Stomach (tissue), 9 donors: ENCODE results near the gene MAP3K7CL. TPM values are rescaled to one million over a fixed set of nuclear protein-coding genes. Genes with fewer than 3 reads are reported as not detected.

ENCODE experiments used
- DNase-seq, 2 donors: peaks; one replicate each; pipeline versions ENCODE4 v3.0.0 to v3.0.0-alpha.2; 2013 to 2019
- H3K27ac ChIP-seq, 5 donors: fragments of 200-600 bp in 4 of 5; sonication (generic) in 4 of 5; one replicate each; pipeline ENCODE4 v1.5.1; 2013 to 2019; ENCODE audit warnings: mild to moderate bottlenecking in 1 of 5, moderate library complexity in 1 of 5
- H3K27me3 ChIP-seq, 3 donors: fragments of 200-600 bp; sonication (generic); one replicate each; pipeline ENCODE4 v1.5.1; 2017 to 2019; ENCODE audit warnings: mixed run types in 1 of 3
- H3K36me3 ChIP-seq, 4 donors: fragments of 200-600 bp; sonication (generic); 1 replicate in 3 of 4; 2 replicates in 1 of 4; pipeline ENCODE4 v1.5.1; 2016 to 2019
- H3K4me1 ChIP-seq, 4 donors: fragments of 200-600 bp; sonication (generic); one replicate each; pipeline ENCODE4 v1.5.1; 2016 to 2019
- H3K4me3 ChIP-seq, 4 donors: fragments of 200-600 bp; sonication (generic) in 3 of 4; one replicate each; pipeline ENCODE4 v1.5.1; 2016 to 2019; ENCODE audit warnings: mild to moderate bottlenecking in 1 of 4
- H3K9me3 ChIP-seq, 4 donors: fragments of 200-600 bp; sonication (generic); one replicate each; pipeline ENCODE4 v1.5.1; 2016 to 2019
- CTCF ChIP-seq, 7 experiments: fragments of 450-650 bp in 4 of 7; fragments of 200-600 bp in 3 of 7; sonication (generic) in 3 of 7; IDR thresholded peaks; one replicate each; pipeline ENCODE4 v1.5.1; 2016 to 2019; ENCODE audit warnings: antibody characterized with exemption in 7 of 7, control low read depth in 2 of 7, mild to moderate bottlenecking in 1 of 7
- EP300 ChIP-seq: sonication (generic); formaldehyde crosslinking; IDR thresholded peaks from one replicate; pipeline ENCODE4 v1.6.1; 2017; ENCODE audit warnings: antibody characterized with exemption
- POLR2A ChIP-seq, 4 donors: fragments of 450-650 bp; IDR thresholded peaks; one replicate each; pipeline ENCODE4 v1.6.1; 2016; ENCODE audit warnings: antibody characterized with exemption in 4 of 4, control low read depth in 2 of 4, mild to moderate bottlenecking in 1 of 4, moderate library complexity in 1 of 4
- POLR2AphosphoS5 ChIP-seq, 3 donors: sonication (generic); formaldehyde crosslinking; IDR thresholded peaks; one replicate each; pipeline ENCODE4 v1.6.1; 2016; ENCODE audit warnings: antibody characterized with exemption in 3 of 3
- WGBS, 5 donors: extraction: QIAGEN DNeasy Blood & Tissue Kit in 3 of 5; methylation state at CpG; one replicate each; pipeline versions ENCODE4 v1.1.5 to v1.1.7; 2013 to 2018; 5-methylcytosine and 5-hydroxymethylcytosine counted together
- intact Hi-C: fragments of 100-400 bp; cut with DNase I; formaldehyde crosslinking; loops from one replicate; pipeline ENCODE4 v1.15.1; 2023; ENCODE audit warnings: low total_unique reads
- polyA plus RNA-seq, 3 donors: library from polyadenylated mRNA; stranded (reverse); fragments of 200-250 nt; gene quantifications; one replicate each; pipeline ENCODE4 v1.2.3, GENCODE V29; 2013
- total RNA-seq, 5 donors: library from RNA; depleted of rRNA; stranded (reverse); fragments of >200 nt; gene quantifications; one replicate each; pipeline versions ENCODE4 v1.1.0 to v1.2.3, GENCODE V29; 2014 to 2016
- donor health status: healthy with polysubstance abuse.
- donor health status: Bipolar disorder and iron deficiency.
- donor health status: healthy.

MAP3K7CL gene
- total and polyA plus RNA-seq, 8 donors: 0.58 to 19.2 (median 4.5) TPM

GRCh38 chr21:29185633-29186032 is 55.2 kb downstream of the MAP3K7CL start:
- Histone ChIP-seq H3K9me3 (no peaks in the 10 kb centered on the region), H3K36me3 (no peaks in the 10 kb centered on the region), H3K27me3 (no peaks in the 10 kb centered on the region), H3K27ac (no peak overlapping the region), H3K4me1 (peaks cover 8 to 44% (median 19%) of the 10 kb centered on the region in 4 donors), H3K4me3 (no peak overlapping the region)
- 95 to 99% (median 96%) methylated on average over 4 of the region's 4 CpGs for WGBS, 5 donors
- intact Hi-C loops: no loop called here
- TF ChIP-seq CTCF (IDR thresholded peaks at IDR 0.05): no peak
- TF ChIP-seq POLR2A (IDR thresholded peaks at IDR 0.05): no peak
- no peak for TF ChIP-seq POLR2AphosphoS5 (IDR thresholded peaks at IDR 0.05)
- no peak for TF ChIP-seq EP300
- DNase-seq: no peak

GRCh38 chr21:29186246-29186645 is 55.8 kb downstream of the MAP3K7CL start:
- intact Hi-C loops: no loop called here
- Histone ChIP-seq H3K4me1 (peaks cover 8 to 42% (median 18%) of the 10 kb centered on the region in 4 donors), H3K9me3 (no peaks in the 10 kb centered on the region), H3K36me3 (no peaks in the 10 kb centered on the region), H3K27me3 (no peaks in the 10 kb centered on the region), H3K27ac (no peak overlapping the region), H3K4me3 (no peak overlapping the region)
- no peak for DNase-seq
- no peak for TF ChIP-seq EP300
- TF ChIP-seq POLR2AphosphoS5 (IDR thresholded peaks at IDR 0.05): no peak
- TF ChIP-seq CTCF (IDR thresholded peaks at IDR 0.05): no peak
- no peak for TF ChIP-seq POLR2A (IDR thresholded peaks at IDR 0.05)

GRCh38 chr21:29187944-29188343 is 57.5 kb downstream of the MAP3K7CL start:
- intact Hi-C loops: no loop called here
- peaks cover 0 to 1% (median 0%) of the 10 kb centered on the region in 3 donors for H3K27me3 ChIP-seq
- WGBS, 5 donors: 86 to 94% (median 91%) methylated on average over 2 of the region's 2 CpGs
- DNase-seq: no peak
- H3K4me1 ChIP-seq: peaks cover under 1 to 25% (median 6%) of the 10 kb centered on the region in 4 donors
- no peak overlapping the region for H3K27ac ChIP-seq
- no peaks in the 10 kb centered on the region for H3K9me3 ChIP-seq
- no peak overlapping the region for H3K4me3 ChIP-seq
- H3K36me3 ChIP-seq: no peaks in the 10 kb centered on the region
- no peak for TF ChIP-seq EP300
- TF ChIP-seq CTCF (IDR thresholded peaks at IDR 0.05): no peak
- TF ChIP-seq POLR2A (IDR thresholded peaks at IDR 0.05): no peak
- TF ChIP-seq POLR2AphosphoS5 (IDR thresholded peaks at IDR 0.05): peak in 1 of 3 donors; percentile 43

GRCh38 chr21:29189353-29189752 is 58.9 kb downstream of the MAP3K7CL start:
- TF ChIP-seq POLR2A (IDR thresholded peaks at IDR 0.05): no peak
- no peak for TF ChIP-seq CTCF (IDR thresholded peaks at IDR 0.05)
- TF ChIP-seq EP300: no peak
- no peak for TF ChIP-seq POLR2AphosphoS5 (IDR thresholded peaks at IDR 0.05)
- WGBS, 5 donors: 88 to 95% (median 93%) methylated on average over 2 of the region's 2 CpGs
- H3K36me3 ChIP-seq: no peaks in the 10 kb centered on the region
- no peaks in the 10 kb centered on the region for H3K9me3 ChIP-seq
- no peak overlapping the region for H3K27ac ChIP-seq
- peaks cover 0 to 13% (median 0%) of the 10 kb centered on the region in 4 donors for H3K4me1 ChIP-seq
- peaks cover 0 to 9% (median 0%) of the 10 kb centered on the region in 3 donors for H3K27me3 ChIP-seq
- no peak for DNase-seq
- H3K4me3 ChIP-seq: no peak overlapping the region
- intact Hi-C loops: no loop called here
